PFSK-1 (cell line): ENCODE results near the gene FBLN2.

ENCODE experiments used
- FOXP2 ChIP-seq: optimal IDR thresholded peaks from 2 replicates; pipeline ENCODE3; 2011; ENCODE audit warnings: borderline replicate concordance, control low read depth, inconsistent platforms; ENCODE audit not compliant: insufficient read depth; ENCODE audit errors: extremely low read length, extremely low read depth
- POLR2AphosphoS5 ChIP-seq: IDR thresholded peaks from 2 replicates; pipeline ENCODE4 v1.6.1; 2012; ENCODE audit warnings: low read depth, mild to moderate bottlenecking, control low read depth, low read length, moderate library complexity
- SIN3A ChIP-seq: IDR thresholded peaks from 2 replicates; pipeline ENCODE4 v1.6.1; 2012; ENCODE audit warnings: mild to moderate bottlenecking, low read length, moderate library complexity, borderline replicate concordance; ENCODE audit not compliant: insufficient read depth
- TAF1 ChIP-seq: IDR thresholded peaks from 2 replicates; pipeline ENCODE4 v1.6.1; 2012; ENCODE audit warnings: low read length, control low read depth, borderline replicate concordance; ENCODE audit not compliant: insufficient read depth
- TF ChIP-seq, protein P1 (sequence below), 2 experiments: IDR thresholded peaks; 2 replicates each; pipeline versions ENCODE4 v1.6.1 to v1.8.0; 2011 to 2012; ENCODE audit warnings: low read depth in 2 of 2, low read length in 2 of 2, control low read depth in 1 of 2, inconsistent platforms in 1 of 2, mild to moderate bottlenecking in 1 of 2, moderate library complexity in 1 of 2; ENCODE audit not compliant: insufficient read depth in 1 of 2

FBLN2 gene

DNA sequence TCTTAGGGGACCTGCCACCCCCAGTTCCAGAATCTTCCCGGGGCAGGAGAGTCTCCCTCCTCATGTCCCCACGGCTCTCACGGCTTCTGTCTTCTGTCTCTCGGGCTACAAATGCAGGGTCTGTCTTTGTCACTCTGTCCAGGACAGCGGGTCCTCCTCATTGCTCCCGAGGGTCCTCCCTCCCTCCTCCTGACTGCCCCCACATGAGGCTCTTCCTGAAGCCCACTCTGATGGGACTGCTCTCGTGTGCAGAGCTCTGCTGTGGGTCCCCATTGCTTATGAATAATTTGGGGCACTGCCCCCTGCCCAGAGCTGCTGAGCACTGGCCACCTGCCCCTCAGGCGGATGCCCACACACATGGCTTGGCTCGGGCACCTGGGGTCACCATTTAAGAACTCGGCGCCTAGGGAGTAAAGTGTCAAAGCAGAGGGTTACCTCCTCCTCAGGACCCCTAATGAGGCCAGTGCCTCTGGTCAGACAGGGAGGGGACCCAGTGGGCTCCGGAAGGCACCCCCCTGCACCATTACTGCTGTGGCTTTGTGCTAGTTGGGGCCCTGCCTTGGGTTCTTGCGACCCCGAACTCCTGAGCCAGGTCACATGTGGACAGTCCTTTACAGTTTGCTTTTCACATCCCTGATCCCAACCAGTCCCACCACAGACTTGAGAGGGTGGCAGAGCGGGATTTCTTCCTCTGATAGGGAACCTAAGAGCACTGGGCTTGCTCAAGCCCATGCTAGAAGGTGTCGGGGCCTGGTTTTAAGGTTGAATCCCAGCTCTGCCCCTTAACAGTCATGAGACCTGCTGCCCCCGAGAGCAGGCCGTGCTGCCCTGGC is 46.8 kb upstream of the FBLN2 start:
- TF ChIP-seq FOXP2 (no peak), TAF1 (no peak), POLR2AphosphoS5 (no peak), SIN3A (no peak)
- TF ChIP-seq, protein P1, sequence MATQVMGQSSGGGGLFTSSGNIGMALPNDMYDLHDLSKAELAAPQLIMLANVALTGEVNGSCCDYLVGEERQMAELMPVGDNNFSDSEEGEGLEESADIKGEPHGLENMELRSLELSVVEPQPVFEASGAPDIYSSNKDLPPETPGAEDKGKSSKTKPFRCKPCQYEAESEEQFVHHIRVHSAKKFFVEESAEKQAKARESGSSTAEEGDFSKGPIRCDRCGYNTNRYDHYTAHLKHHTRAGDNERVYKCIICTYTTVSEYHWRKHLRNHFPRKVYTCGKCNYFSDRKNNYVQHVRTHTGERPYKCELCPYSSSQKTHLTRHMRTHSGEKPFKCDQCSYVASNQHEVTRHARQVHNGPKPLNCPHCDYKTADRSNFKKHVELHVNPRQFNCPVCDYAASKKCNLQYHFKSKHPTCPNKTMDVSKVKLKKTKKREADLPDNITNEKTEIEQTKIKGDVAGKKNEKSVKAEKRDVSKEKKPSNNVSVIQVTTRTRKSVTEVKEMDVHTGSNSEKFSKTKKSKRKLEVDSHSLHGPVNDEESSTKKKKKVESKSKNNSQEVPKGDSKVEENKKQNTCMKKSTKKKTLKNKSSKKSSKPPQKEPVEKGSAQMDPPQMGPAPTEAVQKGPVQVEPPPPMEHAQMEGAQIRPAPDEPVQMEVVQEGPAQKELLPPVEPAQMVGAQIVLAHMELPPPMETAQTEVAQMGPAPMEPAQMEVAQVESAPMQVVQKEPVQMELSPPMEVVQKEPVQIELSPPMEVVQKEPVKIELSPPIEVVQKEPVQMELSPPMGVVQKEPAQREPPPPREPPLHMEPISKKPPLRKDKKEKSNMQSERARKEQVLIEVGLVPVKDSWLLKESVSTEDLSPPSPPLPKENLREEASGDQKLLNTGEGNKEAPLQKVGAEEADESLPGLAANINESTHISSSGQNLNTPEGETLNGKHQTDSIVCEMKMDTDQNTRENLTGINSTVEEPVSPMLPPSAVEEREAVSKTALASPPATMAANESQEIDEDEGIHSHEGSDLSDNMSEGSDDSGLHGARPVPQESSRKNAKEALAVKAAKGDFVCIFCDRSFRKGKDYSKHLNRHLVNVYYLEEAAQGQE (IDR thresholded peaks at IDR 0.05; ENCODE audit: insufficient read depth in 1 of 2, low read depth in 2 of 2, low read length in 2 of 2) = no peak

DNA sequence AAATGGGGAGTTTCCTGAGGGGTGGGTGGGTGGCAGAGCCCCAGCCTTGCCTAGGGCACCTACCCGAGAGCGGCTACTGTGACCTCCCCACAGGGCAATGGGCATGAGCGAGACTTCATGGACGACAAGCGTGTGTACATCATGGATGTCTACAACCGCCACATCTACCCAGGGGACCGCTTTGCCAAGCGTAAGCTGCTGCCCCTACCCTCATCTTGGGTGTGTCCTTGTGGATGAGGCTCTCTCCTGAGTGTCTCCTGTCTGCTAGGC is 46.2 kb upstream of the FBLN2 start:
- TF ChIP-seq FOXP2 (no peak), SIN3A (no peak), TAF1 (no peak), POLR2AphosphoS5 (no peak)
- TF ChIP-seq, protein P1 (IDR thresholded peaks at IDR 0.05; ENCODE audit: insufficient read depth in 1 of 2, low read depth in 2 of 2, low read length in 2 of 2) = no peak

DNA sequence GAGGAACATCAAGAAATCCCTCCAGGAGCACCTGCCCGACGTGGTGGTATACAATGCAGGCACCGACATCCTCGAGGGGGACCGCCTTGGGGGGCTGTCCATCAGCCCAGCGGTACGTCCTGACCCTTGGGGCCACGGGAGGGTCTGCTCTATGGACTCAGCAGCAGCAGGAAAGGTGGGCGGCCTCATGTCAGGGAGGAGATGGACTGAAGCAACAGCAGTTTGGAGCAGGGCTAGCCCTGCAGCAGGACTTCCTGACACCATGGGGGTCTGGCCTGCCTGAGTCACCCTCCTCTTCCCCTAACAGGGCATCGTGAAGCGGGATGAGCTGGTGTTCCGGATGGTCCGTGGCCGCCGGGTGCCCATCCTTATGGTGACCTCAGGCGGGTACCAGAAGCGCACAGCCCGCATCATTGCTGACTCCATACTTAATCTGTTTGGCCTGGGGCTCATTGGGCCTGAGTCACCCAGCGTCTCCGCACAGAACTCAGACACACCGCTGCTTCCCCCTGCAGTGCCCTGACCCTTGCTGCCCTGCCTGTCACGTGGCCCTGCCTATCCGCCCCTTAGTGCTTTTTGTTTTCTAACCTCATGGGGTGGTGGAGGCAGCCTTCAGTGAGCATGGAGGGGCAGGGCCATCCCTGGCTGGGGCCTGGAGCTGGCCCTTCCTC is 44.6 kb upstream of the FBLN2 start:
- TF ChIP-seq POLR2AphosphoS5 (no peak), FOXP2 (no peak), SIN3A (no peak), TAF1 (no peak)
- TF ChIP-seq, protein P1 (IDR thresholded peaks at IDR 0.05; ENCODE audit: insufficient read depth in 1 of 2, low read depth in 2 of 2, low read length in 2 of 2) = no peak

DNA sequence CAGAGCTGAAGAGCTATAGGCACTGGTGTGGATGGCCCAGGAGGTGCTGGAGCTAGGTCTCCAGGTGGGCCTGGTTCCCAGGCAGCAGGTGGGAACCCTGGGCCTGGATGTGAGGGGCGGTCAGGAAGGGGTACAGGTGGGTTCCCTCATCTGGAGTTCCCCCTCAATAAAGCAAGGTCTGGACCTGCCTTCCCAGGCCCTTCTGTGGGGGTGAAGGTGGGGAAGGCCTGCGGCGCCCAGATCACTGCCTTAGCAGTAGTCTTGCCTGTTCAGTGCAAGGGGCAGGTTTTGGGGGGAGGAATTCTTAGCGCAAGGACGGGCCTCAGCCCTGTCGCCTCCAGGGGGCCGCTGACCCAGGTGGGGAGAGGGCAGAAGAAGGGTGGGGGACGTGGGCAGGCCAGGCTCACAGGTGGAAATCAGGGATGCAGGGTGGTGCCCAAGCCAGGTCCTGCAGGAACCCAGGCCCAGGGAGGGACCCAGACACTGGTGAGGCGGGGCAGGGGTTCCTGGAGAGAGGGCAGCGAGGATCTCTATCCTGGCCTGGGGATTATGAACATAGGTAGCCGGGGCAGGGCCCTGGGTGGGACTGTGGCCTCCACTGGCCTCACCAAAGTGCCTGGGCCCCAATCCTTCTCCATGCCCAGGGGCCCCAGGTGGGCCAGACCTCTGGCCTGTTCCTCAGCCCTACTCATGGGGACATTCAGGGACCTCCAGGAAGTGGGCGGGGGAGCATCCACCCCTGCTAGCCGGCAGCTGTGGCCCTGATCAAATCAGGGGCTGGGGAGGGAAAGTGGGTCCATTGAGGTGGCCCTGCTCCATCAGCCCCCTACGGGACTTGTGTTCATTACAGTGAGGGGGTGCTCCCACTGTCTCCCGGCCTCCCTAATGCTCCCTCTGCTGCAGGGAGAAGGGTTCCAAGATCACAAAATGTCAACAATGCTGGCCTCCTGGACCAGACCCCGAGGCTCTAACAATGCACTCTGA is 43.5 kb upstream of the FBLN2 start:
- TF ChIP-seq POLR2AphosphoS5 (no peak), TAF1 (no peak), SIN3A (no peak), FOXP2 (no peak)
- TF ChIP-seq, protein P1 (IDR thresholded peaks at IDR 0.05; ENCODE audit: insufficient read depth in 1 of 2, low read depth in 2 of 2, low read length in 2 of 2) = no peak
